Testis (tissue), 2 donors: ENCODE data around the gene ENAH.

Source experiments
- POLR2A ChIP-seq: fragments of 450-650 bp; IDR thresholded peaks from one replicate; pipeline ENCODE4 v1.6.1; 2017; ENCODE audit warnings: antibody characterized with exemption, mild to moderate bottlenecking, moderate library complexity
- TF ChIP-seq, protein P1 (sequence below), 3 experiments: fragments of 450-650 bp in 2 of 3; fragments of 200-600 bp in 1 of 3; sonication (generic) in 1 of 3; IDR thresholded peaks; one replicate each; pipeline ENCODE4 v1.5.1; 2016 to 2019; ENCODE audit warnings: antibody characterized with exemption in 3 of 3, mild to moderate bottlenecking in 2 of 3, moderate library complexity in 1 of 3

GRCh38 chr1:225533238-225533637, 119.7 kb downstream of the ENAH start:
- TF ChIP-seq, protein P1, sequence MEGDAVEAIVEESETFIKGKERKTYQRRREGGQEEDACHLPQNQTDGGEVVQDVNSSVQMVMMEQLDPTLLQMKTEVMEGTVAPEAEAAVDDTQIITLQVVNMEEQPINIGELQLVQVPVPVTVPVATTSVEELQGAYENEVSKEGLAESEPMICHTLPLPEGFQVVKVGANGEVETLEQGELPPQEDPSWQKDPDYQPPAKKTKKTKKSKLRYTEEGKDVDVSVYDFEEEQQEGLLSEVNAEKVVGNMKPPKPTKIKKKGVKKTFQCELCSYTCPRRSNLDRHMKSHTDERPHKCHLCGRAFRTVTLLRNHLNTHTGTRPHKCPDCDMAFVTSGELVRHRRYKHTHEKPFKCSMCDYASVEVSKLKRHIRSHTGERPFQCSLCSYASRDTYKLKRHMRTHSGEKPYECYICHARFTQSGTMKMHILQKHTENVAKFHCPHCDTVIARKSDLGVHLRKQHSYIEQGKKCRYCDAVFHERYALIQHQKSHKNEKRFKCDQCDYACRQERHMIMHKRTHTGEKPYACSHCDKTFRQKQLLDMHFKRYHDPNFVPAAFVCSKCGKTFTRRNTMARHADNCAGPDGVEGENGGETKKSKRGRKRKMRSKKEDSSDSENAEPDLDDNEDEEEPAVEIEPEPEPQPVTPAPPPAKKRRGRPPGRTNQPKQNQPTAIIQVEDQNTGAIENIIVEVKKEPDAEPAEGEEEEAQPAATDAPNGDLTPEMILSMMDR (IDR thresholded peaks at IDR 0.05), result no peak
- no peak for TF ChIP-seq POLR2A
